HFFc6 (cell line): ENCODE results near the gene EGFR. TPM values are rescaled to one million over a fixed set of nuclear protein-coding genes. Genes with fewer than 3 reads are reported as not detected.

Experiments used
- DNase-seq: peaks from one replicate; pipeline ENCODE4 v3.0.0-alpha.2; 2018
- H3K27ac Mint-ChIP-seq: 2 replicates; pipeline ENCODE4 v1.8.0; 2020; ENCODE audit warnings: mild to moderate bottlenecking, mixed read lengths
- H3K27me3 Mint-ChIP-seq: 2 replicates; pipeline ENCODE4 v1.8.0; 2021; ENCODE audit warnings: mild to moderate bottlenecking, moderate library complexity, mixed read lengths; ENCODE audit not compliant: insufficient read depth
- H3K36me3 Mint-ChIP-seq: 2 replicates; pipeline ENCODE4 v1.8.0; 2021; ENCODE audit warnings: low read depth, mixed read lengths
- H3K4me1 Mint-ChIP-seq: 2 replicates; pipeline ENCODE4 v1.8.0; 2020; ENCODE audit warnings: low read depth, mixed read lengths
- H3K4me3 Mint-ChIP-seq: 2 replicates; pipeline ENCODE4 v1.8.0; 2020; ENCODE audit warnings: mild to moderate bottlenecking, moderate library complexity, mixed read lengths
- H3K9me3 Mint-ChIP-seq: 2 replicates; pipeline ENCODE4 v1.8.0; 2020; ENCODE audit warnings: mild to moderate bottlenecking, mixed read lengths
- CTCF ChIP-seq: fragments of 200-600 bp; sonication (generic); IDR thresholded peaks from 2 replicates; pipeline ENCODE4 v1.5.0; 2021; ENCODE audit warnings: antibody characterized with exemption, mild to moderate bottlenecking
- total RNA-seq, 6 experiments: library from RNA; stranded (reverse); fragmentation: NEBNext Ultra II Directional; extraction: Animal tissue kit (Norgen Biotek cat#: 25700); gene quantifications; 2 replicates in 1 of 6; 3 replicates in 5 of 6; pipeline ENCODE4 v1.2.3, GENCODE V29; 2021

The EGFR gene
- total RNA-seq, 6 experiments from 2014 or later = 69.9 to 87.2 (median 77.0) TPM

DNA sequence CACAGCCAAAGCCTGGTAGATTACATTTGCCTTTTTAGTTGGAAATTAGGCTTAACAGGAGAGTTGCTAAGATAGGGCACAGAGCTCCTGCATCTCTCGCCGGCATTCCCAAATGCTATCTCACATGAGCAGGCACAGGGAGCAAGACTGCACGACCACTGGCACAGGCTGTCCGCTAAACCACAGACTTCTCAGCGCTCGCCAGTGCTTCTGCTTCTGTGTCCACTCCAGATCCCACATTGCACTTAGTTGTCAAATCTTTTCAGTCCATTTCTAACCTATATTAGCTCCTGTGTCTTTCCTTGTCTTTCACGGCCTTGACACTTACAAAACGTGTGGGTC lies 138.9 kb downstream of the EGFR start:
- peaks cover 10% of the 10 kb centered on the region for H3K27me3 Mint-ChIP-seq
- H3K4me1 Mint-ChIP-seq = peaks cover 69% of the 10 kb centered on the region
- peak overlapping the region; percentile 92 for H3K27ac Mint-ChIP-seq
- H3K9me3 Mint-ChIP-seq = no peaks in the 10 kb centered on the region
- H3K4me3 Mint-ChIP-seq = no peak overlapping the region; the same call in 1 of the 2 replicates
- no peak for DNase-seq
- H3K36me3 Mint-ChIP-seq = peaks cover 54% of the 10 kb centered on the region
- TF ChIP-seq CTCF = no peak

DNA sequence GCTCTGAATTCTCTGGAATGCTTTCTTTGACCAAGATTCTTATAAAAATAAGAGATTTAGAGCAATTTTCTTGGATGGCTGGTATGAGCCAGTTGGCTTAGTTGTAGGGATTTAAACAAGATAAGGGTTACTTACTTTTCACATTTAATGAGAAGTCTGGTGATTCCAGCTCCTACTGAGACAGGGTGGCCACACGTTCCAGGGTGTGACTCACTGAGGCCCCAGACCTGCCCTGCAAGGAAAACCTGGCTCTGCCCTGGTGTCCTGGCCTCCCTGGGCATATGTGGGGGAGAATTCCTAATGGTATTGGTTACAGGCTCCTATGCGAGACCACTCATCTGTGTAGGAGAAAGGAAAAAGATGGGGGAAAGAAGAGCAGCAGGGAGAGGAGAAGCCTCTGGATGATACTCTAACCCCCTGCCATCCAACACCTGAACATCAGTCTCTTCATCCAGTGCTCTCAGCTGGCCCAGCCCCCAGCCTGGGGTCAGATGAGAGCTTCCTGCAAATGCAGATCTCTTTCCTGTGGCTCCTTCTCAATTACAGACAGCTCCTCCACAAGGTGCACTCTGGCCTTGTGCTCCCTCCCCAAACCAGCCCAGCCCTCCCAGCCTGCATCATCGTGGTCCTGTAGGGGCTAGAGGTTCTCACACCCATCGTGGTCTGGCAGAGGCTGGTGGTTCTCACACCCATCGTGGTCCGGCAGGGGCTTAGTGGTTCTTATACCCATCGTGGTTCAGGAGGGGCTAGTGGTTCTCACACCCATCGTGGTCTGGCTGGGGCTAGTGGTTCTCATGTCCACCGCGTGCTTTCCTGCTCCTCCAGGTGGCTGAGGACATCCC lies 139.9 kb downstream of the EGFR start:
- TF ChIP-seq CTCF = no peak
- Mint-ChIP-seq H3K27me3 (peaks cover 9% of the 10 kb centered on the region), H3K4me1 (peaks cover 69% of the 10 kb centered on the region), H3K36me3 (peaks cover 53% of the 10 kb centered on the region), H3K4me3 (peak overlapping the region; percentile 52), H3K27ac (peak overlapping the region; percentile 92), H3K9me3 (no peaks in the 10 kb centered on the region)
- peak; percentile 87 for DNase-seq

- Mint-ChIP-seq H3K36me3 (peaks cover 61% of the 10 kb centered on the region), H3K4me3 (0 out of 2 replicates have a peak overlapping the region, but pooled peaks have one; percentile 3), H3K27ac (peak overlapping the region; percentile 92), H3K27me3 (peaks cover 8% of the 10 kb centered on the region), H3K4me1 (peaks cover 58% of the 10 kb centered on the region), H3K9me3 (no peaks in the 10 kb centered on the region)
- peak; percentile 78 for DNase-seq
- no peak for TF ChIP-seq CTCF
These were observed 141.7 kb downstream of the EGFR start for GRCh38 chr7:55160539-55160938.

DNA sequence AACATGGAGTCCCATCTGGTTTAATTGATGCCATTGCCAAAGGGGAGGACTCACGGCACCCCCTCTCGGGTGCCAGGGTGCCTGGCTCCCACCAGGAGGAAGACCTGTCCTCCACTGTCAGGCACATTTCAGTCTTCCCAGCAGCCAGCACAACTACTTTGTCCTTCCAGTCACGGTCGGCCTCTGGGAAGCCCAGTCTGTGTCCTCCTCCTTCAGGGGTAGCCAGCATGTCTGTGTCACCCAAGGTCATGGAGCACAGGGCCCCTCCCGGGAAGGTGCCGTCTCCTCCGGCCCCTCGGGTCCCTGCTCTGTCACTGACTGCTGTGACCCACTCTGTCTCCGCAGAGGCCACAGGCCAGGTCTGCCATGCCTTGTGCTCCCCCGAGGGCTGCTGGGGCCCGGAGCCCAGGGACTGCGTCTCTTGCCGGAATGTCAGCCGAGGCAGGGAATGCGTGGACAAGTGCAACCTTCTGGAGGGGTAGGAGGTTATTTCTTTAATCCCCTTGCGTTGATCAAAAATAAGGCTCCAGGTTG lies 142.4 kb downstream of the EGFR start:
- no peak for DNase-seq
- Mint-ChIP-seq H3K4me1 (peaks cover 53% of the 10 kb centered on the region), H3K27ac (peak overlapping the region; percentile 92), H3K9me3 (no peaks in the 10 kb centered on the region), H3K36me3 (peaks cover 64% of the 10 kb centered on the region), H3K4me3 (no peak overlapping the region), H3K27me3 (peaks cover 8% of the 10 kb centered on the region)
- TF ChIP-seq CTCF = no peak

- Mint-ChIP-seq H3K9me3 (no peaks in the 10 kb centered on the region), H3K27ac (peak overlapping the region; percentile 5; the same call in 1 of the 2 replicates), H3K4me1 (peaks cover 44% of the 10 kb centered on the region), H3K4me3 (no peak overlapping the region), H3K36me3 (peaks cover 63% of the 10 kb centered on the region), H3K27me3 (peaks cover 4% of the 10 kb centered on the region; the same call in 1 of the 2 replicates)
- no peak for TF ChIP-seq CTCF
- DNase-seq = no peak
These were observed 143.7 kb downstream of the EGFR start for GRCh38 chr7:55162476-55162875.
